ENCODE measurements around the gene TTC9.

- TF ChIP-seq, protein P1, sequence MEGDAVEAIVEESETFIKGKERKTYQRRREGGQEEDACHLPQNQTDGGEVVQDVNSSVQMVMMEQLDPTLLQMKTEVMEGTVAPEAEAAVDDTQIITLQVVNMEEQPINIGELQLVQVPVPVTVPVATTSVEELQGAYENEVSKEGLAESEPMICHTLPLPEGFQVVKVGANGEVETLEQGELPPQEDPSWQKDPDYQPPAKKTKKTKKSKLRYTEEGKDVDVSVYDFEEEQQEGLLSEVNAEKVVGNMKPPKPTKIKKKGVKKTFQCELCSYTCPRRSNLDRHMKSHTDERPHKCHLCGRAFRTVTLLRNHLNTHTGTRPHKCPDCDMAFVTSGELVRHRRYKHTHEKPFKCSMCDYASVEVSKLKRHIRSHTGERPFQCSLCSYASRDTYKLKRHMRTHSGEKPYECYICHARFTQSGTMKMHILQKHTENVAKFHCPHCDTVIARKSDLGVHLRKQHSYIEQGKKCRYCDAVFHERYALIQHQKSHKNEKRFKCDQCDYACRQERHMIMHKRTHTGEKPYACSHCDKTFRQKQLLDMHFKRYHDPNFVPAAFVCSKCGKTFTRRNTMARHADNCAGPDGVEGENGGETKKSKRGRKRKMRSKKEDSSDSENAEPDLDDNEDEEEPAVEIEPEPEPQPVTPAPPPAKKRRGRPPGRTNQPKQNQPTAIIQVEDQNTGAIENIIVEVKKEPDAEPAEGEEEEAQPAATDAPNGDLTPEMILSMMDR (IDR thresholded peaks at IDR 0.05): no peak
- TF ChIP-seq EP300 (IDR thresholded peaks at IDR 0.05) (no peak), POLR2A (IDR thresholded peaks at IDR 0.05) (no peak)
These were observed 41.1 kb upstream of the TTC9 start, which contains the start of gene MED6 for GRCh38 chr14:70600382-70601157.
